Measurements from ENCODE around the gene RBM19.

- TF ChIP-seq CTCF (conservative IDR thresholded peaks at IDR 0.05; ENCODE audit: low read depth, low read length) (no peak), EZH2 (IDR thresholded peaks at IDR 0.05; ENCODE audit: low read length, unreplicated experiment) (no peak), EZH2phosphoT487 (IDR thresholded peaks at IDR 0.05; ENCODE audit: borderline replicate concordance, low read length) (no peak)
These were observed 160.5 kb downstream of the RBM19 start for GRCh38 chr12:113805673-113806072.

Data from PC-3 (cell line).